ENCODE results near the gene MOGAT3. TPM values are rescaled to one million over a fixed set of nuclear protein-coding genes. Genes with fewer than 3 reads are reported as not detected.

MOGAT3 gene, protein sequence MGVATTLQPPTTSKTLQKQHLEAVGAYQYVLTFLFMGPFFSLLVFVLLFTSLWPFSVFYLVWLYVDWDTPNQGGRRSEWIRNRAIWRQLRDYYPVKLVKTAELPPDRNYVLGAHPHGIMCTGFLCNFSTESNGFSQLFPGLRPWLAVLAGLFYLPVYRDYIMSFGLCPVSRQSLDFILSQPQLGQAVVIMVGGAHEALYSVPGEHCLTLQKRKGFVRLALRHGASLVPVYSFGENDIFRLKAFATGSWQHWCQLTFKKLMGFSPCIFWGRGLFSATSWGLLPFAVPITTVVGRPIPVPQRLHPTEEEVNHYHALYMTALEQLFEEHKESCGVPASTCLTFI
- total RNA-seq, result not detected

DNA sequence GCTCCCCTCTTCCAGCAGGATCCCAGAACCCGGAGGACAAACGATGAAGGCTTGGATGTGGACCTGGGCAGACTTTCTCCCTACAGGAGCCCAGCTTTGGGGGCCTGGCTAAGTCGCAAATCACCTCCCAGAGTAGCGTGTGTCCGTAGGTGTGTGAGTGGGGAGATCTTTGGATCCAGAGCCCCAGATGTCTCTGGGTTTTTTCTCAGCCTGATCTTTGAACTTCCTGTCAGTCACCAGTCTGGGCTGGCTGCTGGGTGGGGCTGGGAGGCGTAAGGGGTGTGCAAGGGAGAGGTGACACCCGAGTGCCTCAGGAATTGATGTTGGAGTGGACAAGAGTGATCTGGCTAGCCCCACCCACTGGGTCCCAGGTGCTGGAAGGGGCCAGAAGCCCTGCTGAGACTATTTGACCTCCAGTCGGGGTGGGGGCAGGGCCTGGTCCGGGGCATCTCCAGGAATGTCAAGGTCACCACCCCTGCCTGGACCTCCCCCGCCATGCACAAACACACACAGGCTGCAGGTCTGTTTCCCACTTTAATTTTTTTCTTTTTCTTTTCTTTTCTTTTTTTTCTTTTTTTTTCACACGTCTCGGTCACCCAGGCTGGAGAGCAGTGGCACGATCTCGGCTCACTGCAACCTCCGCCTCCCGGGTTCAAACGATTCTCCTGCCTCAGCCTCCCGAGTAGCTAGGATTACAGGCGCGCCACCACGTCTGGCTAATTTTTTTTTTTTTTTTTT is at the start of gene MOGAT3:
Gene MOGAT3, minus strand, starts transcription at position 175 of the 738 bp plus-strand sequence. CDS start 182 bp downstream, outside the sequence.
- peaks cover 39% of the 10 kb centered on the region for H3K27me3 Mint-ChIP-seq (ENCODE audit: low read depth)
- H3K9me3 Mint-ChIP-seq, result no peaks in the 10 kb centered on the region
- no peak for DNase-seq
- H3K4me3 Mint-ChIP-seq, result peak within 1 kb of the TSS in 1 of 2 donors; percentile 54
- no peak within 1 kb of the TSS for H3K27ac Mint-ChIP-seq
- ATAC-seq (replicated peaks in 1 of 2), result no peak
- H3K4me1 Mint-ChIP-seq (ENCODE audit: low read depth), result peaks cover 13% of the 10 kb centered on the region
- no peaks in the 10 kb centered on the region for H3K36me3 Mint-ChIP-seq (ENCODE audit: insufficient read depth in 2 of 2)

DNA sequence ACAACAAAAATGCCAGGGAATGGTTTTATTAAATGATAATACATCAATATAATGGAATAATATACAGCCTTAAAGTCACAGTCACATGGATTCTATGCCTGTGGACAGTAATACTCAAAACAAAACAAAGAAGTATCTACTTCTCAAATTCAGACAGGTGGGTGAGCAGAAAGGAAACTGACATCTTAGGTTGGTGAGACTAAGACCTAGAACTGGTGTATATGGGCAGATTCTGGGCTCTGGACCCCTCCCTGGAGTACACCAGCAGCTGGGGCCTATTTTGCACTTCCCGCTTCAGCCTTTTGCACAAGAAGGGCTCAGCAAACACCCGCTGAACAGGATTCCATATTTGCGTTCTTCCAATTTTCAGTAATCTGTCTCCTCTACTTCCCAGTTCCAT is 49.5 kb upstream of the MOGAT3 start:
- peaks cover 8 to 10% of the 10 kb centered on the region in 2 donors for H3K36me3 Mint-ChIP-seq (ENCODE audit: insufficient read depth in 2 of 2)
- peaks cover 28% of the 10 kb centered on the region for H3K4me1 Mint-ChIP-seq (ENCODE audit: low read depth)
- peak overlapping the region; percentile 55 to 86 for H3K4me3 Mint-ChIP-seq
- ATAC-seq (replicated peaks in 1 of 2) (no peak), DNase-seq (no peak)
- H3K9me3 Mint-ChIP-seq, result no peaks in the 10 kb centered on the region
- peak overlapping the region; percentile 62 for H3K27ac Mint-ChIP-seq
- H3K27me3 Mint-ChIP-seq (ENCODE audit: low read depth), result peaks cover 7% of the 10 kb centered on the region

DNA sequence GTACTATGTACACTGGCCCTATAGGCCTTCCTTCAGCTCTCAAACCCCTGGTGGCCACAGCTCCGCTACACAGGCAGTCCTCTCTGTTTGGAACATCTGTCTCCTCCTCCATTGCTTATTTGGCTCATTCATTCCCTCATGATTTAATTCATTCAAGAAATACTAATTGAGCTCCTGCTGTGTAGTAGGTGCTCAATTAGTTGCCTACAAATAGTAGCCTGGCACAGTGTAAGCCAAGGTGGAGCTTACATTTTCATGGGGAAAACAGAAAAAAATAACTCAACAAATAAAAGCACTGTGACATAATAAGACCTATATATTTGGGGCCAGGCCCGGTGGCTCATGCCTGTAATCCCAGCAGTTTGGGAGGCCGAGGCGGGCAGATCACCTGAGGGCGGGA is 47.4 kb upstream of the MOGAT3 start:
- Mint-ChIP-seq H3K9me3 (no peaks in the 10 kb centered on the region), H3K27me3 (ENCODE audit: low read depth) (no peaks in the 10 kb centered on the region), H3K4me3 (no peak overlapping the region), H3K4me1 (ENCODE audit: low read depth) (peaks cover 40% of the 10 kb centered on the region), H3K36me3 (ENCODE audit: insufficient read depth in 2 of 2) (peaks cover 8 to 10% of the 10 kb centered on the region in 2 donors), H3K27ac (no peak overlapping the region)
- ATAC-seq (replicated peaks in 1 of 2), result no peak
- no peak for DNase-seq

DNA sequence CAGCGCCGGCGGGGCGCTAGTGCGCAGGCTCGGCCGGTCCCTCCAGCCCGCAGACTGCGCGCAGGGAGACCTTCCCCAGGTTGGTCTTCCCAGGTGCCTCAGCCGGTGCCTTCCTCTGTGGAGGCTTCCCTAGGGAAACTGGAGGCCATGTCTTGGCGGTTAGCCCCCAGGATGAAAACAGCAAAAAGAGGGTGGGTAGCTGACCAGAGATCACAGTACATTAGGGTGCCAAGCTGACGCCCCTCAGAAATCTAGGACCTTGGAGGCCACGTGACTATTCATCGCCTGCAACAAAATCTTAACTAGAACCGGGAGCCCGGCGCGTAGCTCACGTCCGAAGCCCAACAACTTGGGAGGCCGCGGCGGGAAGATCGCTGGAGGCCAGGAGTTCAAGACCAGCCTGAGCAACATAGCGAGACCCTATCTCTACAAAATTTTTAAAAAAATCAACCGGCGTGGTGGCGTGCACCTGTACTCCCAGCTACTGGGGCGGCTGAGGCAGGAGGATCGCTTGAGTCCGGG is 44.4 kb upstream of the MOGAT3 start:
- peak overlapping the region; percentile 97 for H3K27ac Mint-ChIP-seq
- peaks cover 4 to 5% of the 10 kb centered on the region in 2 donors for H3K36me3 Mint-ChIP-seq (ENCODE audit: insufficient read depth in 2 of 2)
- DNase-seq (no peak), ATAC-seq (replicated peaks in 1 of 2) (no peak)
- peaks cover 36% of the 10 kb centered on the region for H3K4me1 Mint-ChIP-seq (ENCODE audit: low read depth)
- H3K4me3 Mint-ChIP-seq, result peak overlapping the region; percentile 98 to 99
- no peaks in the 10 kb centered on the region for H3K27me3 Mint-ChIP-seq (ENCODE audit: low read depth)
- H3K9me3 Mint-ChIP-seq, result no peaks in the 10 kb centered on the region

DNA sequence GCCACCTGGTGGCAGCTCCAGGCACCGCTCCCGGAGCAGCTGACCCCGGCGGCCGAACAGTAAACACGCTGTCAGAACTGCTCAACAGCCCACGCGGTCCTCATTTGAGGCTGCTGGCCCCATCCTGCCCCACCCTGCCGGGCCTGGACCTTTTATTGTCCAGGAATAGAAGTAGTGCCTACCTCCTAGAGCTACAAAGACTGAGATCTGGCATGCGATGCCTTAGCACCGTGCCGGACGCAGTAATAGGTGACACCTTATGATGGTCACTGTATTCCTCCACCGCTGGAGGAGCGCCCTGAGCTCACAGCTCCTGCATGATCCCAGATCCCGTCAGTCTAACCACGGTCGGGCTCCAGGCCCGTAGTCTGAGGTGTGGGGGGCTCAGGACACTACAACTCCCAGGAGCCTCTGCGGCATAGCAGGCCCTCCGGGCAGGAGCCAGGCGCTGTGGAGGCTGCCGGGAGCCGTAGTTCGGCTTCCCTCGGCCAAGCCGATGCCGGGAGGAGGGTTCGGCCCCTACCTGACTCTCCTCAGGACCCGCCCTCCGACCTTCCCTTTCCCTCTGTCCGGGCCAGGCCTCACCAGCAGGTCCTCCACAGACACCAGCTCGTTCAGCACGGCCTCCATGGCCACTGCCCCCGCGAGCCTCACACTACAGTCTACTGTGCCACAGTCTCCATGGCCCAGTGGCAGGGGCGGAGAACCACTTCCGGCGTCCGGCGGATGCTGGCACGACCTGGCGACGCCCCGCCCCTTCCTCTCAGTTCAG is 43.7 kb upstream of the MOGAT3 start, which contains the start of gene FIS1:
Gene FIS1, minus strand, starts transcription at position 707 of the 772 bp plus-strand sequence. Its CDS starts 77 bp downstream, at position 630.
- Mint-ChIP-seq H3K4me1 (ENCODE audit: low read depth) (peaks cover 30% of the 10 kb centered on the region), H3K9me3 (no peaks in the 10 kb centered on the region), H3K27ac (peak within 1 kb of the TSS; percentile 97), H3K4me3 (peak within 1 kb of the TSS; percentile 98 to 99), H3K27me3 (ENCODE audit: low read depth) (no peaks in the 10 kb centered on the region), H3K36me3 (ENCODE audit: insufficient read depth in 2 of 2) (peaks cover 4 to 5% of the 10 kb centered on the region in 2 donors)
- ATAC-seq (replicated peaks in 1 of 2), result peak; percentile 94 to 96
- peak; percentile 94 to 96 for DNase-seq

DNA sequence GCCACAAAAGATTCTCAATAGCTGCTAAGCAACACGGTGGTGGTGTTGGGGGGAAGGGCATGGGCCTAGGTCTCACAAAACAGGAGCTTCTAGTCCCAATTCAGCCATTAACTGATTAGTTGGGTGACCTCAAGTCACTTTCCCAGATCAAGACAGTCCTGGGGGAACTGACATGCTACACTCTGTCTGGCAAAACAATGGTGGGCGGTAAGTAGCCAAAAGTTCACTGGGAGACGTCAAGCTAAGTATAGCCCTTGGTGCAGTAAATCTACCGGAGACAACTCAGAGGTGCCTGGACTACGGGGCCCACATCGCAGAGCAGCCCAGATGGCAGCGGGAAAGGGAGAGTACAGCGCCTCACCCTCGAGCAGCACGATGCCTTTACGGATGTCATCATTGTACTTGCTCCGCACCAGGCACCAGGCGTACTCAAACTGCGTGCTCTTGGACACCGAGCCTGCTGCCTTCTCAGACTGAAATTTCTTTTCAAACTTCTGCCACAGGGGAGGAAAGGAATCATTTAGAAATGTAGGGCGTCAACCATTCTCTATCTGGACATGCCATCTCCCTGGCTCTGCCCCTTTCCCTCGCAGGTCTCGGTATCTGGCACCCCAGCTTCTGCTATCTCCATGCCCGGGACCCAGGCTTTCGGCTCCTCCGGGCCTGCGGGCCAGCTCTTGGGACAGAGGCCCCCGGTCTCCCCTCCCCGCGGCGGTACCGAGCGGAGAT is 43.0 kb upstream of the MOGAT3 start:
- H3K4me3 Mint-ChIP-seq, result peak overlapping the region; percentile 98 to 99
- peak overlapping the region; percentile 97 for H3K27ac Mint-ChIP-seq
- no peaks in the 10 kb centered on the region for H3K9me3 Mint-ChIP-seq
- H3K27me3 Mint-ChIP-seq (ENCODE audit: low read depth), result no peaks in the 10 kb centered on the region
- H3K36me3 Mint-ChIP-seq (ENCODE audit: insufficient read depth in 2 of 2), result peaks cover 4 to 5% of the 10 kb centered on the region in 2 donors
- DNase-seq (peak in 1 of 2 donors; percentile 8), ATAC-seq (replicated peaks in 1 of 2) (no peak)
- peaks cover 30% of the 10 kb centered on the region for H3K4me1 Mint-ChIP-seq (ENCODE audit: low read depth)

DNA sequence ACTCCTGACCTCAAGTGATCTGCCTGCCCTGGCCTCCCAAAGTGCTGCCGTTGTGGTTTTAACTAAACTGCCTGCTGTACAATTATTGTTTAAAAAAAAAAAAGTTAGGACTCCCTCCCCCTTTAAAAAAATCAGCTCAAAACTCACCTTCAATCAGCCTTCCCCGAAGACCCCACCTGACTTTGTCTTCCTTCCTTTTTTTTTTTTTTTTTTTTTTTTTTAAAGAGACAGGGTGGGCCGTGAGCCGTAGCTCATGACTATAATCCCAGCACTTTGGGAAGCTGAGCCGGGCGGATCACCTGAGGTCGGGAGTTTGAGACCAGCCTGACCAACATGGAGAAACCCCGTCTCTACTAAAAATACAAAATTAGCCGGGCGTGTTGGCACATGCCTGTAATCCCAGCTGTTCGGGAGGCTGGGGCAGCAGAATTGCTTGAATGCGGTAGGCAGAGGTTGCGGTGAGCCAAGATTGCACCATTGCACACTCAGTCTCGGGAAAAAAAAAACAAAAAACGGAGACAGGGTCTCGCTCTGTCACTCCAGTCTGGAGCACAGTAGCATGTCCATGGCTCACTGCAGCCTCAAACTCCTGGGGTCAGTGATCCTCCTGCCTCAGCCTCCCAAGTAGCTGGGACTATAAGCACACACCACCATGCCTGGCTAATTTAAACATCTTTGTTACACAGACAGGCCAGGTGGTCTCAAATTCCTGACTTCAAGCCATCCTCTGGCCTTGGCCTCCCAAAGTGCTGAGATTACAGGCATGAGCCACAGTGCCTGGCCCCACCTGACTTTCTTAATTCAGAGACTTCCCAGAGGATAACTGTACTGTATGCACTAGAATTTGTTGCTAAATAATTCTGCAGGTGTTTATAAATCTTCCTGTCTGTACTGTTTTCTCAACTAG is 40.9 kb upstream of the MOGAT3 start:
- DNase-seq (no peak), ATAC-seq (replicated peaks in 1 of 2) (no peak)
- H3K4me1 Mint-ChIP-seq (ENCODE audit: low read depth), result peaks cover 25% of the 10 kb centered on the region
- no peaks in the 10 kb centered on the region for H3K27me3 Mint-ChIP-seq (ENCODE audit: low read depth)
- no peaks in the 10 kb centered on the region for H3K9me3 Mint-ChIP-seq
- peaks cover 2 to 5% of the 10 kb centered on the region in 2 donors for H3K36me3 Mint-ChIP-seq (ENCODE audit: insufficient read depth in 2 of 2)
- H3K4me3 Mint-ChIP-seq, result no peak overlapping the region
- H3K27ac Mint-ChIP-seq, result no peak overlapping the region

DNA sequence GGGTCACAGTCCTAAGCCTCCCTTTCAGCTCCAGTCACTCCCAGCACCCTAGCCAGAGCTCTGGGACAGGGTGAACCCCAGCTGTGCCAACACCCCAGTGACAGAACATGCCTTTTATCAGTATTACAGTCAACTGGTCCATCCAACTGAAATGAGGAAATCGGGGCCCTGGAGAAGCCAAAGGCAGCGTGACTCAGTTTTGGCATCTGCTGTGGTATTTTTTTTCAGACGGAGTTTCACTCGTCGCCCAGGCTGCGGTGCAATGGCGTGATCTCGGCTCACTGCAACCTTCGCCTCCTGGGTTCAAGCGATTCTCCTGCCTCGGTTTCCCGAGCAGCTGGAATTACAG is 40.2 kb upstream of the MOGAT3 start:
- Mint-ChIP-seq H3K36me3 (ENCODE audit: insufficient read depth in 2 of 2) (peaks cover 2 to 5% of the 10 kb centered on the region in 2 donors), H3K9me3 (no peaks in the 10 kb centered on the region), H3K4me3 (no peak overlapping the region), H3K27me3 (ENCODE audit: low read depth) (no peaks in the 10 kb centered on the region), H3K4me1 (ENCODE audit: low read depth) (peaks cover 25% of the 10 kb centered on the region), H3K27ac (no peak overlapping the region)
- DNase-seq (no peak), ATAC-seq (replicated peaks in 1 of 2) (no peak)

DNA sequence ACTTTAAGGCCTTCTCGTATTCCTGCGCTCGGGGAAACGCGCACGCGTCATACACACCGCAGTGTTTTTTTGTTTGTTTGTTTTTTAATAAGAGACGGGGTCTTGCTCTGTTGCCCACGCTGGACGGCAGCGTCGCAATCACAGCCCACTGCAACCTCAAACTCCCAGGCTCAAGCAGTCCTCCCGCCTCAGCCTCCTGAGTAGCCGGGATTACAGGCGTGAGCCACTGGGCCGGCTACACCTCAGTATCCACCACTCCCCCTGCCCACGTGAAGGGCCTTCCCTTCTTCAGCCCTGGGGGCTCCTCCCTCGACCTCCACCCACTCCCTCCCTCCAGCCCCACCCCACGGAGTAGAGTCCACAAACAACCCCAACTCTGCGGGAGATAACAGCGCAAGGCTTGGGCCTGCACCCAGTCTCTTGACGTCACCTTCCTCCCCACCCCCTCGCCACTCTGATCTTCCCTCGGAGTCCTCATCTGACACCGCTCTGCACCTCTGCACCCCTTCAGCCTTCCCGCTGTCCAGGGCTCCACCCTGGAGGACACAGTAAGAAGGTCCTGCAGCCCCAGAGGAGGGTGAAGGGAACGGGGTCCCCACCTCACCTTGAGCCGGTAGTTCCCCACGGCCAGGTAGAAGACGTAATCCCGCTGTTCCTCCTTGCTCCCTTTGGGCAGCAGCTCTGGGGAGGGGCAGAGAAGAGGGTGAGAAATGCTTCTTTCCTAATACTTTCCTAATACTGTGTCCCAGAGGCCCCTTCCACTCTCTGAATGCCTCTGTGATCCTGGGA is 39.6 kb upstream of the MOGAT3 start:
- Mint-ChIP-seq H3K27ac (no peak overlapping the region), H3K4me1 (ENCODE audit: low read depth) (peaks cover 20% of the 10 kb centered on the region), H3K36me3 (ENCODE audit: insufficient read depth in 2 of 2) (peaks cover 0 to 2% of the 10 kb centered on the region in 2 donors), H3K4me3 (no peak overlapping the region), H3K27me3 (ENCODE audit: low read depth) (no peaks in the 10 kb centered on the region), H3K9me3 (no peaks in the 10 kb centered on the region)
- ATAC-seq (replicated peaks in 1 of 2) (no peak), DNase-seq (no peak)

DNA sequence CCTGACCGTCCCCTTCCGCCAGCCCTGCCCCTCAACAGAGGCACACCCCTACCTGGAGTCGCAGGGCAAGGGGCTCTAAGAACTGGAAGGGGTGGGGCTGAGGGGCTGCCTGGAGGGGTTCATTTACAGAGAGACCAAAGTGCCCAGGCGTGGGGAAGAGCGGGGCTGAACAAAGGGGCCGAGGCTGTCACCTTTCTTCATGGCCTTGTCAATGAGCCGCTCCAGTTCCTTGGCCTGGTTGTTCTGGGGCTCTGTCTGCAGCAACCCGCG is 39.0 kb upstream of the MOGAT3 start:
- H3K9me3 Mint-ChIP-seq, result no peaks in the 10 kb centered on the region
- H3K27ac Mint-ChIP-seq, result no peak overlapping the region
- H3K4me1 Mint-ChIP-seq (ENCODE audit: low read depth), result peaks cover 14% of the 10 kb centered on the region
- no peak for DNase-seq
- peaks cover 0 to 2% of the 10 kb centered on the region in 2 donors for H3K36me3 Mint-ChIP-seq (ENCODE audit: insufficient read depth in 2 of 2)
- no peak overlapping the region for H3K4me3 Mint-ChIP-seq
- no peak for ATAC-seq (replicated peaks in 1 of 2)
- no peaks in the 10 kb centered on the region for H3K27me3 Mint-ChIP-seq (ENCODE audit: low read depth)

DNA sequence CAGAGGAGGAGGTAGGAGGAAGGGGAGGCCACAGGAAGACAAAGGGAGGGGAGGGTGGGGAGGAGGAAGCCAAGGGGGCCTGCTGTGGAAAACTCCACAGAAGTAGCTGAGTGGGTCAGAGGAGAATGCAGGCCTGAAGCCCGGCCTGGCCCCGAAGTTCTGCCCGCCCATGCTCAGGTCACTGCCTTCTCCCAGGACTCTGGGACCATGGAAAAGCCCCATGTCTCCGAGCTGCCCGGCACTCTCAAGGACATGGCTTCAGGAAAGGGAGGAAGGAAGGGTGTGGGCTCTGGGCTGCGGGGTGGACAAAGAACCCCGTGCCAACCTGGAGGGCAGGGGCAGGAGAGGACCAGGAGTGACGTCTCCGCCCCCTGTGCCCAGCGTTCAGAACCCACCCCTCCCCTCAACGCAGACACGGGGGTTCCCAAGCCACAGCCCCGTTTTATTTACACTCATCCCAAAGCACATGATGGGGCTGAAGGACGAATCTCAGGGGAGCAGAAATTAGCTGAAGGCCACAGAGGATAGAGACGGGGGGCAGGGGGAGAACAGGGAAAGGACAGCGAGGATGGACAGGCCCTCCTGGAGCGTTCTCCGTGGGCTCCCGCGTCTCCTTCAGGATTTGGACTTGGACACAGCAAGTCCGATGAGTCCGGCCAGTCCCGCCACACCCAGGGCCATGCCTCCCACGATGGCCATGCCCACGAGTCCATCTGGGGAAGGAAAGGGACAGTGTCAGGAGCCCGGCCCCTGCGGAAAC is 38.5 kb upstream of the MOGAT3 start:
- peaks cover 0 to 2% of the 10 kb centered on the region in 2 donors for H3K36me3 Mint-ChIP-seq (ENCODE audit: insufficient read depth in 2 of 2)
- DNase-seq (no peak), ATAC-seq (replicated peaks in 1 of 2) (no peak)
- no peaks in the 10 kb centered on the region for H3K9me3 Mint-ChIP-seq
- no peaks in the 10 kb centered on the region for H3K27me3 Mint-ChIP-seq (ENCODE audit: low read depth)
- no peak overlapping the region for H3K4me3 Mint-ChIP-seq
- no peak overlapping the region for H3K27ac Mint-ChIP-seq
- peaks cover 14% of the 10 kb centered on the region for H3K4me1 Mint-ChIP-seq (ENCODE audit: low read depth)
